HCT116 (cell line): Measurements from ENCODE around the gene CTSH. TPM values are rescaled to one million over a fixed set of nuclear protein-coding genes. Genes with fewer than 3 reads are reported as not detected.
A peak's percentile ranks its signal among the peaks of the same experiment; 100 is the strongest.

Experiments used
- ATAC-seq: fragments of 200-7000 bp; cut with Tn5 transposase; 2 replicates; pipeline ENCODE4 v1.9.1; 2020; ENCODE audit warnings: mild to moderate bottlenecking, moderate library complexity
- BruUV-seq: library from RNA; stranded (reverse); fragments of 400-500 nt; replicated peaks from 2 replicates; lab custom pipeline; 2021; lab: Mats Ljungman, UMichigan
- CTCF ChIA-PET: fragments of 300-600 bp; sonication (Branson Sonifier 250); formaldehyde crosslinking; loops from one replicate; lab custom pipeline; 2021; ENCODE audit warnings: antibody characterized with exemption; lab: Charles Lee
- POLR2A ChIA-PET: fragments of 300-600, 350-600 bp; sonication (Branson Sonifier 250); formaldehyde crosslinking; loops from one replicate; lab custom pipeline; 2021; ENCODE audit warnings: antibody characterized with exemption; lab: Charles Lee
- RAD21 ChIA-PET, 2 experiments: fragments of 300-600 bp; sonication (Branson Sonifier 250); formaldehyde crosslinking; loops; one replicate each; lab custom pipeline; 2023; ENCODE audit warnings: low total read pairs in 2 of 2; ENCODE audit not compliant: uncharacterized antibody in 2 of 2, unreplicated experiment in 2 of 2, low non-redundant PET in 1 of 2; lab: Charles Lee
- DNase-seq: peaks from one replicate; pipeline ENCODE4 v3.0.0-alpha.2; 2010; ENCODE audit warnings: low read depth, low spot score
- H2AFZ ChIP-seq: fragments of 200-600 bp; shearing (Covaris generic), sonication (generic); 2 replicates; pipeline ENCODE4 v1.6.1; 2017; ENCODE audit warnings: low read depth, mixed run types, mixed read lengths, antibody characterized with exemption, low read length; ENCODE audit not compliant: poor library complexity, severe bottlenecking
- H3K27ac ChIP-seq: 2 replicates; pipeline ENCODE4 v1.5.1; 2012; ENCODE audit warnings: low read depth, low read length
- H3K27me3 ChIP-seq: fragments of 200-600 bp; sonication (generic); 2 replicates; pipeline ENCODE4 v1.6.1; 2016; ENCODE audit warnings: mixed run types, low read length, mixed read lengths; ENCODE audit not compliant: insufficient read depth
- H3K36me3 ChIP-seq, 2 experiments: fragments of 200-500 bp in 1 of 2; fragments of 200-600 bp in 1 of 2; sonication (Bioruptor generic) in 1 of 2; sonication (generic) in 1 of 2; 2 replicates each; pipeline versions ENCODE4 v1.5.1 to v1.6.1; 2014 to 2016; ENCODE audit warnings: low read length in 2 of 2, inconsistent platforms in 1 of 2, mixed read lengths in 1 of 2, mixed run types in 1 of 2; ENCODE audit not compliant: insufficient read depth in 2 of 2, control insufficient read depth in 1 of 2
- H3K4me1 ChIP-seq, 2 experiments: fragments of 200-600 bp in 1 of 2; sonication (generic) in 1 of 2; 2 replicates each; pipeline versions ENCODE4 v1.5.1 to v1.6.1; 2012 to 2017; ENCODE audit warnings: low read length in 2 of 2, inconsistent platforms in 1 of 2, mild to moderate bottlenecking in 1 of 2, mixed read lengths in 1 of 2, mixed run types in 1 of 2, moderate library complexity in 1 of 2; ENCODE audit not compliant: insufficient read depth in 2 of 2, control insufficient read depth in 1 of 2
- H3K4me2 ChIP-seq: fragments of 200-600 bp; sonication (generic); 2 replicates; pipeline ENCODE4 v1.6.1; 2017; ENCODE audit warnings: mixed run types, low read length, mixed read lengths
- H3K4me3 ChIP-seq, 2 experiments: fragments of 200-600 bp in 1 of 2; sonication (generic) in 1 of 2; replicated peaks in 1 of 2; 2 replicates each; pipeline ENCODE4 v1.5.1; 2011 to 2016; ENCODE audit warnings: low read length in 2 of 2, control low read depth in 1 of 2, low read depth in 1 of 2, mild to moderate bottlenecking in 1 of 2, mixed read lengths in 1 of 2, mixed run types in 1 of 2
- H3K79me2 ChIP-seq: fragments of 200-600 bp; sonication (generic); 2 replicates; pipeline ENCODE4 v1.6.1; 2017; ENCODE audit warnings: mild to moderate bottlenecking, mixed run types, low read length, moderate library complexity, mixed read lengths; ENCODE audit not compliant: insufficient read depth
- H3K9ac ChIP-seq: fragments of 200-600 bp; sonication (generic); 2 replicates; pipeline ENCODE4 v1.6.1; 2016; ENCODE audit warnings: low read length, mixed read lengths
- H3K9me2 ChIP-seq: fragments of 200-600 bp; sonication (generic), shearing (Covaris generic); 2 replicates; pipeline ENCODE4 v1.6.1; 2017; ENCODE audit warnings: mixed run types, mild to moderate bottlenecking, moderate library complexity; ENCODE audit not compliant: insufficient read depth
- H3K9me3 ChIP-seq, 2 experiments: fragments of 200-500 bp in 1 of 2; fragments of 200-600 bp in 1 of 2; sonication (Bioruptor generic) in 1 of 2; sonication (generic) in 1 of 2; 2 replicates each; pipeline ENCODE4 v1.6.1; 2014 to 2017; ENCODE audit warnings: low read length in 2 of 2, mixed read lengths in 2 of 2, inconsistent platforms in 1 of 2, low read depth in 1 of 2, mild to moderate bottlenecking in 1 of 2, mixed run types in 1 of 2, moderate library complexity in 1 of 2; ENCODE audit not compliant: control insufficient read depth in 1 of 2, insufficient read depth in 1 of 2
- H4K20me1 ChIP-seq: fragments of 200-600 bp; sonication (generic), shearing (Covaris generic); 2 replicates; pipeline ENCODE4 v1.6.1; 2017; ENCODE audit warnings: mixed run types, mild to moderate bottlenecking, moderate library complexity; ENCODE audit not compliant: insufficient read depth
- ATF3 ChIP-seq: IDR thresholded peaks from 2 replicates; pipeline ENCODE4 v1.6.1; 2012
- CBX3 ChIP-seq: IDR thresholded peaks from 2 replicates; pipeline ENCODE4 v1.6.1; 2012; ENCODE audit warnings: low read depth
- CEBPB ChIP-seq: IDR thresholded peaks from 2 replicates; pipeline ENCODE4 v1.6.1; 2012; ENCODE audit warnings: low read depth
- CTCF ChIP-seq, 3 experiments: fragments of 200-600 bp in 1 of 3; sonication (generic) in 1 of 3; IDR thresholded peaks in 2 of 3; conservative IDR thresholded peaks in 1 of 3; 2 replicates each; pipeline ENCODE4 v1.5.1; 2012 to 2017; ENCODE audit warnings: low read depth in 2 of 3, low read length in 2 of 3, antibody characterized with exemption in 1 of 3, borderline replicate concordance in 1 of 3, control low read depth in 1 of 3, mild to moderate bottlenecking in 1 of 3, mixed read lengths in 1 of 3, mixed run types in 1 of 3, moderate library complexity in 1 of 3; ENCODE audit not compliant: insufficient read depth in 1 of 3
- EGR1 ChIP-seq: IDR thresholded peaks from 2 replicates; pipeline ENCODE4 v1.6.1; 2012; ENCODE audit warnings: low read depth
- ELF1 ChIP-seq: IDR thresholded peaks from 2 replicates; pipeline ENCODE4 v1.6.1; 2012; ENCODE audit warnings: low read depth, borderline replicate concordance
- EZH2 ChIP-seq: fragments of 200-600 bp; sonication (generic); IDR thresholded peaks from 2 replicates; pipeline ENCODE4 v1.6.1; 2017; ENCODE audit warnings: antibody characterized with exemption, mixed run types
- EZH2phosphoT487 ChIP-seq: fragments of 200-600 bp; IDR thresholded peaks from 2 replicates; pipeline ENCODE4 v1.6.1; 2018; ENCODE audit warnings: antibody characterized with exemption, borderline replicate concordance
- FOSL1 ChIP-seq: IDR thresholded peaks from 2 replicates; pipeline ENCODE4 v1.6.1; 2012; ENCODE audit warnings: low read depth
- JUND ChIP-seq: IDR thresholded peaks from 2 replicates; pipeline ENCODE4 v1.6.1; 2012
- POLR2A ChIP-seq: IDR thresholded peaks from 2 replicates; pipeline ENCODE4 v1.7.0; 2011; ENCODE audit warnings: borderline replicate concordance; ENCODE audit not compliant: insufficient read depth, insufficient read length; ENCODE audit errors: extremely low read depth
- POLR2AphosphoS5 ChIP-seq: IDR thresholded peaks from 2 replicates; pipeline ENCODE4 v1.6.1; 2011; ENCODE audit warnings: mild to moderate bottlenecking, low read depth, low read length, moderate library complexity
- RAD21 ChIP-seq: IDR thresholded peaks from 2 replicates; pipeline ENCODE4 v1.6.1; 2012; ENCODE audit warnings: low read depth, mild to moderate bottlenecking
- SIN3A ChIP-seq: IDR thresholded peaks from 2 replicates; pipeline ENCODE4 v1.6.1; 2012; ENCODE audit warnings: low read depth
- SP1 ChIP-seq: IDR thresholded peaks from 2 replicates; pipeline ENCODE4 v1.6.1; 2012; ENCODE audit warnings: low read depth
- SRF ChIP-seq: IDR thresholded peaks from 2 replicates; pipeline ENCODE4 v1.6.1; 2012; ENCODE audit warnings: low read depth
- TCF7L2 ChIP-seq: IDR thresholded peaks from 2 replicates; pipeline ENCODE4 v1.7.0; 2011; ENCODE audit warnings: borderline replicate concordance, inconsistent platforms; ENCODE audit not compliant: insufficient read depth, insufficient read length; ENCODE audit errors: extremely low read depth
- YY1 ChIP-seq: IDR thresholded peaks from 2 replicates; pipeline ENCODE4 v1.6.1; 2011; ENCODE audit warnings: low read length, low read depth, moderate library complexity, mild to moderate bottlenecking; ENCODE audit not compliant: insufficient replicate concordance; ENCODE audit errors: extremely low read depth
- ZBTB33 ChIP-seq: IDR thresholded peaks from 2 replicates; pipeline ENCODE4 v1.6.1; 2011; ENCODE audit warnings: mild to moderate bottlenecking, low read length, moderate library complexity; ENCODE audit not compliant: insufficient replicate concordance; ENCODE audit errors: extremely low read depth
- ZFX ChIP-seq: fragments of 450-650 bp; IDR thresholded peaks from 2 replicates; pipeline ENCODE4 v1.6.1; 2017
- ZNF274 ChIP-seq: fragments of 200-500 bp; sonication (Bioruptor generic); IDR thresholded peaks from 2 replicates; pipeline ENCODE4 v1.6.1; 2014; ENCODE audit warnings: mild to moderate bottlenecking, low read depth, low read length, inconsistent platforms
- intact Hi-C: fragments of 100-400 bp; cut with micrococcal nuclease; formaldehyde crosslinking; loops from 2 replicates; pipeline ENCODE4 v1.10.0; 2022
- total RNA-seq: library from RNA; stranded (reverse); gene quantifications from one replicate; pipeline ENCODE4 v1.2.1, GENCODE V29; 2021; ENCODE audit not compliant: unreplicated experiment
- TF ChIP-seq, protein P1 (sequence below): IDR thresholded peaks from 2 replicates; pipeline ENCODE4 v1.6.1; 2012

Gene CTSH
- total RNA-seq, 1 experiment from 2014 or later: 37.5 TPM

GRCh38 chr15:78930577-78931388 is 14.1 kb downstream of the CTSH start:
- ATAC-seq (peak; percentile 89), DNase-seq (peak; percentile 57)
- H3K9me2 ChIP-seq: no peaks in the 10 kb centered on the region
- no peaks in the 10 kb centered on the region for H3K9me3 ChIP-seq
- no TSS peak for BruUV-seq
- peak overlapping the region; percentile 69 for H3K4me2 ChIP-seq
- CTCF ChIA-PET: interaction anchor here (1.2 kb wide), 1 partner anchor 49 kb away, joined by 5 read pairs; no protein-coding TSS in a partner anchor
- H4K20me1 ChIP-seq: no peaks in the 10 kb centered on the region
- POLR2A ChIA-PET: no interaction called here
- peak overlapping the region; percentile 66 for H3K27ac ChIP-seq
- H3K4me1 ChIP-seq: peaks cover 10 to 26% of the 10 kb centered on the region in 2 experiments
- H3K79me2 ChIP-seq: no peaks in the 10 kb centered on the region
- no peaks in the 10 kb centered on the region for H3K27me3 ChIP-seq
- H3K4me3 ChIP-seq: peak overlapping the region in 1 of 2 experiments; percentile 28; a peak in 1 of 4 replicates
- RAD21 ChIA-PET: no interaction called here
- intact Hi-C loops: no loop called here
- peak overlapping the region; percentile 47 for H3K9ac ChIP-seq
- H2AFZ ChIP-seq: no peak overlapping the region
- no peaks in the 10 kb centered on the region; a peak in 1 of 4 replicates for H3K36me3 ChIP-seq
- TF ChIP-seq ZBTB33 (no peak), ELF1 (no peak), CTCF (IDR thresholded peaks at IDR 0.05 in 2 of 3, conservative IDR thresholded peaks at IDR 0.05 in 1 of 3; ENCODE audit: borderline replicate concordance in 1 of 3, insufficient read depth in 1 of 3, low read depth in 2 of 3, low read length in 2 of 3) (no peak), SRF (no peak), RAD21 (0 out of 2 replicates have a peak, but pooled peaks have one; percentile 18), TCF7L2 (no peak), ATF3 (no peak), POLR2A (no peak), CEBPB (no peak), ZNF274 (no peak), FOSL1 (0 out of 2 replicates have a peak, but pooled peaks have one; percentile 5), YY1 (no peak), EZH2phosphoT487 (no peak), ZFX (no peak), CBX3 (peak; percentile 38; the same call in 1 of the 2 replicates), JUND (peak; percentile 46), SP1 (peak; percentile 76), EGR1 (no peak), SIN3A (no peak), POLR2AphosphoS5 (peak; percentile 40; the same call in 1 of the 2 replicates), EZH2 (no peak)
- TF ChIP-seq, protein P1, sequence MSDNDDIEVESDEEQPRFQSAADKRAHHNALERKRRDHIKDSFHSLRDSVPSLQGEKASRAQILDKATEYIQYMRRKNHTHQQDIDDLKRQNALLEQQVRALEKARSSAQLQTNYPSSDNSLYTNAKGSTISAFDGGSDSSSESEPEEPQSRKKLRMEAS: peak; percentile 58; the same call in 1 of the 2 replicates
